ENCODE measurements around the gene MSI2.

The MSI2 gene

DNA sequence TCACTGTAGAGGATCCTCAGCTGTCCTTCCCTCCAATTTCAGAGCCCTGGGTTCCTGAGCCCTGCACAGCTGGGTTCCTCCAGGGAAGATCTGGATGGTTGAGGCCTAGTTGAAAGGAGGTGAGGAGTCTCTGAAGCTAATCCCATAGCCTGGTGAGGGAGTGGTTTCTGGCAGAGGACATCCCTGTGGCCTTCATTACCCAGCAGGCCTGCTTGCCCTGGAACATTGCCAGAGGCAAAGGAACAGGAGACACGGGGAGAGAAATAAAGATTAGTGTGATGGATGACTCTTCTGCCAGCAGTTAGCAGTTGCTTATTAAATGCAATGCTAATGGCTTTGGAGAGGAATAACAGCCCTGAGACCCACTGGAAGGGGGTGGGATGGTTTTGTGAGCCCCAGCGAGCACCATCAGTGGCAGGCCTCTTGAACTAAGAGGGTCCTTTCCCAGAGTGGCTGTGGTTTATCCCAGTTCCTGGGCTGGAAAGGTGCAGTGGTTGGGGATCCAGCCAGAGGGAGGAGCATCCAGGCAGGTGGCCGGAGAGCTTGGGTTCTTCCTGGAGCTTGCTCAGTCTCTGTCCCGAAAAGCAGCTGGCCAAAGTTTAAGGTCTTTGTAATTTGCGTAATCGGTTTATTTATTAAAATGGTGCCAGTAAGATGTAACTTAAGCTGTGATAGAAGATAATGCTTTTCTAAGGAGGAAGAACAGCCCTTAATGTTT lies 279.1 kb downstream of the MSI2 start:
- no peak for DNase-seq (ENCODE audit: low read depth in 3 of 3, low spot score in 1 of 3)

DNA sequence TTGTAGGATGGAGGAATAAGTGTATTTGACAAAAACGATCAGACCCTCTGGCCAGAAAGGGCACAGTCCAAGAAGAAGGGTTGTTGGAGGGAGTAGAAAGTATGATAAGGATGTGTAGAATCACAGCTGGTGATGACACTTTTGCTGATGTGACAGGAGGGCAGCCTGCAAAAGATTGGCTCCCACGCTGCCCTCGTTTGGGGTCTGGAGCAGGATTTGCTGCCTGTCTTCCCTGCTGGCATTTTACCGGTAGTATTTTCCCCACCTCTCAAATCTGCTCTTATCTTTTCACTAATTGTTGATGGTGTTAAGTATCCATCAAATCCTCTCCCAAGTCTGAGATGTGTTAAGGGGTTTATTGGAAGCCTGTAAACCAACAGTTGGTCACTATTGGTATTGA lies 280.0 kb downstream of the MSI2 start:
- DNase-seq (ENCODE audit: low read depth in 3 of 3, low spot score in 1 of 3) = no peak

GRCh38 chr17:57536789-57537523 lies 280.6 kb downstream of the MSI2 start:
- DNase-seq (ENCODE audit: low read depth in 3 of 3, low spot score in 1 of 3) = no peak

- DNase-seq (ENCODE audit: low read depth in 3 of 3, low spot score in 1 of 3) = no peak
Observed at GRCh38 chr17:57537524-57538410, 281.4 kb downstream of the MSI2 start.

DNA sequence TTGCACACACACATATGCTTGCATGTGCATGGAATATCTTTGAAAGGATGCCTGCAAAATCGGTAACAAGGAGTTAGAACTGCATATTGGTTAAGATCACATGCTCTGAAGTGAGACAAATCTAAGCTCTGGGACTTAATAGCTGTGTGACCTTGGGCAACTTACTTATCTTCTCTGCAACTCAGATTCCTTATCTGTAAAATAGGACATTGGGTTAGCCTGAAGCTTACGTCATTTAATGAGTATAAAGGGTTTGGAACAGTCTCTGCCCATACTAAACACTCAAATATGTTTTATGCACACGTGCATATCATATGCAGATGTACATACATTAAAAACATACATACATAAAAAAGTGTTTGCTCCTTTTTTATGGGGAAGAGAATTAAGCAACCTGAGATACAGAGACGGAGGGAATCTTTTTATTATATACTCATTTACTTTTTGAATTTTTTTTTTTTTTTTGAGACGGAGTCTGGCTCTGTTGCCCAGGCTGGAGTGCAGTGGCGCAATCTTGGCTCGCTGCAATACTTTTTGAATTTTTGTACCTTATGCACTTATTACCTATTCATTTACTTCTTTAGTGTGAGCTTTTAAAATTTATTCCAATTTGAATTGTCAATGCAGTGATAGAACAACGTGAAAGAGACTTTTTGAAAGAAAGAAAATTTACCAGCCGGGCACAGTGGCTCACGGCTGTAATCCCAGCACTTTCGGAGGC lies 282.6 kb downstream of the MSI2 start:
- DNase-seq (ENCODE audit: low read depth in 3 of 3, low spot score in 1 of 3) = no peak

DNA sequence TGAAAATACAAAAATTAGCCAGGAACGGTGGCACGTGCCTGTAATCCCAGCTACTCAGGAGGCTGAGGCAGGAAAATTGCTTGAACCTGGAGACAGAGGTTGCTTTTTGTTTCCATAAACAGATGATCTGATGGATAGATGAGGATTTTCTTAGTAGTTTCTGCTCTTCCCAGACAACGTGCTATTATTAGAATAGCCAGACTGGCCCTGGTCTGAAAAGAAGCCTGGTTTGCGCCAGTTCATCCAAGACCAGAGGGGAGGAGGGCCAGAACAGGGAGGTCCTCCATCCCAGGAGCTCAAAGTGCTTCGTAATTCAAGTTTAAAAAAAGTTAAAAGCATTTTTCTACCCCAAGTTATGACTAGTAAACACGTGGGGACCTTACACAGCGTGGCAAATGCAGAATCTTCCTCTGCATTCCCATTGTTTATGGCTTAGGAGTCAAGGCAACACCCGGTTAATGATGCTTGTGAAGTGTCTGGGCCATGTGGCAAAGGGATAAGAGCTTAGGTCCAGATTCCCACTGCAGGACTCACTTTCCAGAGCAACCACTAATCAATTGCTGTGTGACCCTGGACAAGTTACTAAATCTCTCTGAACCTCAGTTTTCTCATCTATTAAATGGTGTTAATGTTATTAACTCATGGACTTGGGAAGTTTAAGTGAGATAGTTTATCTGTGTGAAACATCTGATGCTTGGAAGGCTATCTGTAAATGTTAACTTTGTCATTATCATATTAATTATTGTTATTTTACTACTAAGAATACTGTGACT lies 283.4 kb downstream of the MSI2 start:
- no peak for DNase-seq (ENCODE audit: low read depth in 3 of 3, low spot score in 1 of 3)

DNA sequence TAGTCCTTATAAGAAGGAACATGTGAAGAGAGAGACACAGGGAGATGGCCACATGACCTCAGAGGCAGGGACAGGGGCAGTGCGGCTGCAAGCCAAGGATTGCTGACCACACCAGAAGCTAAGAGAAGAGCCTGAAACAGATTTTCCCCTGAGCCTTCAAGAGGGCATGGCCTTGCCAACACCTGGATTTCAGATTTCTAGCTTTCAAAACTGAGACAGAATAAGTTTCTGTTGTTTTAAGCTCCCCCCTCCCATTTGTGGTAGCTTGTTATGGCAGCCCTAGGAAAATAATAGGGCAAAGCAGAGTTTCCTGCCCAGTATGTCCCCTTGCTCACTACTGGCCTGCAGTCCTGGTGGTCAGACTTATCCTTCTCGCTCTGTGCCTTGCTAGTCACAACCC lies 284.3 kb downstream of the MSI2 start:
- DNase-seq (ENCODE audit: low read depth in 3 of 3, low spot score in 1 of 3) = no peak

- no peak for DNase-seq (ENCODE audit: low read depth in 3 of 3, low spot score in 1 of 3)
Observed at GRCh38 chr17:57541049-57541448, 284.7 kb downstream of the MSI2 start.

DNA sequence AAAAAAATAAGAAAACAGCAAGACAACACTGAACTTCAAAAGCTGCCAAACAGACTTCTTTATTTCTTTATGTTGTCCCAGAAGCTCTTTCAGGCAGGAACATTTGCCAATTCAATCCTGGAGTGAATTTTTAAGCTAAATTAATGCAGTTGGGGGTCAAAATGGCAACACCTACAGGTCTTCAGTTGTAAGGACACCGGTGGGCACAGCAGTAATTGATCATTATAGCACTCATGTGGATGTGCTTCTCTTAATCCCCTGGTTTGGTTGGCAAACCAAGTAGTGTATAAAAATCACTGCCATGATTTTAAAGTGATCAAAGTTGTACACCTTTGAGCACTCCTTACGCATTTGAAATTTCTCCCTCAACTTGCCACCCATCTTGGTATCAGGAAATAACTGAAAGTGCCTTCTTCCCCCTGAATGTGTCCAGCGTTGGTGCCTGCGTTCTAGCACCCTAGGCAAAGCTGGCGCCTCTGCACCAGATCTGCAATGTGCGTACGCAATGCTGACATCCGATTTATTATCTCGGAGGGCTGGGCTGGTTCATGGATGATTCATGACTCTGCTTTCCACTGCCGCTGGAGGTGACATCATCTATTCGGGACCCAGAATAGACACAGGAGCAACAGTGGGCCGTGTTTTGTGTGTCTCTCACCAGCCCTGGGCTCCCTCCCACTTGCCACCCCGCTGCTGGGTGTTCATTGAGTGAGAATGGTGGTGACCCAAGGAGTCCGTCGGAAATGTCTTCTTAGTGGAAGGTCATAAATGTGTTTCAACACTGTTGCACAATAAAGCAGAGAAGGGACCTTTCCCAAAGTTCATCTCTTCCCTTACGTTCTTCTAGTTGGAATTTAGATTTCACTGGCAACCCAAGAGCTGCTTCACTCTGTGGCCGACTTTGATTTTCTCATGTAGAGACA lies 285.4 kb downstream of the MSI2 start:
- DNase-seq (ENCODE audit: low read depth in 3 of 3, low spot score in 1 of 3) = no peak

DNA sequence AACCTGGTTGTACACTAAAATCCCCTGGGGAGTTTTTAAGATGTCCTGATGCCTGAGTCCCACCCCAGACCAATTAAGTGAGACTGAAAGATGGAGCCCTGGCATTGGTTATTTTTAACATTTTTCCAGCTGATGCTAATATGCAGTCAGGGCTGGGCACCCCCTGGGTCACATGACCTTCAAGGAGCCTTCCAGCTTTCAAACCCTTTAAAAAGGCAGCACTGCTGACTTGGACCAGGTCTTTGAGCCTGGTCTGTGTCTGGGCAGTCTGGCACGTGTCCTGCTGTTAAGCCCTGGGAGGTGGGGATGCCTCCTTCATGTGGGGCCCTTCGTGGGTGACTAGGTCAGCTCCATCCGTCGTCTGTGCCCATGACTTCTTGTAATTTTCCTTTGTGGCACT lies 286.2 kb downstream of the MSI2 start:
- DNase-seq (ENCODE audit: low read depth in 3 of 3, low spot score in 1 of 3) = no peak

DNA sequence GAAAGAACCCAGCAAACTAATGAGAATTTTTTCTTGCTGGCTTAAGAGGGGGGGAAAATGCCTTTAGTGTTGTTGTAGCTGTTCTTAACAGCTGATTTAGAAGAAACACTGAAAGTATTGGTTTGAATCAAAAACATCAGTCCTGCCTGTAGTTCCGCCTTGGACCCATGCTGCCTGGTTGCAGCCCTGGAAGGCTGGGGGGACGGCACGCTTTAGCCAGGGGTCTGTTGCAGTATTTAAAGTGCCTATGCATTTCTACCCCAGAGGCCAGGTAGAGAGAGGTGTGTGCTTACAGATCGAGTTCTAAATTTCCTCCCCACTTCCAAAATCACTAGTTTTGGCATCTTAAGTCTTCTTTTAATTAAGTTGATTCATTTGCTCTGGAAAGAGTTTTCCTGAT lies 286.9 kb downstream of the MSI2 start:
- DNase-seq (ENCODE audit: low read depth in 3 of 3, low spot score in 1 of 3) = no peak

- DNase-seq (ENCODE audit: low read depth in 3 of 3, low spot score in 1 of 3) = no peak
Observed at GRCh38 chr17:57544401-57544800, 288.1 kb downstream of the MSI2 start.

- DNase-seq (ENCODE audit: low read depth in 3 of 3, low spot score in 1 of 3) = no peak
Observed at GRCh38 chr17:57544834-57545463, 288.6 kb downstream of the MSI2 start.

DNA sequence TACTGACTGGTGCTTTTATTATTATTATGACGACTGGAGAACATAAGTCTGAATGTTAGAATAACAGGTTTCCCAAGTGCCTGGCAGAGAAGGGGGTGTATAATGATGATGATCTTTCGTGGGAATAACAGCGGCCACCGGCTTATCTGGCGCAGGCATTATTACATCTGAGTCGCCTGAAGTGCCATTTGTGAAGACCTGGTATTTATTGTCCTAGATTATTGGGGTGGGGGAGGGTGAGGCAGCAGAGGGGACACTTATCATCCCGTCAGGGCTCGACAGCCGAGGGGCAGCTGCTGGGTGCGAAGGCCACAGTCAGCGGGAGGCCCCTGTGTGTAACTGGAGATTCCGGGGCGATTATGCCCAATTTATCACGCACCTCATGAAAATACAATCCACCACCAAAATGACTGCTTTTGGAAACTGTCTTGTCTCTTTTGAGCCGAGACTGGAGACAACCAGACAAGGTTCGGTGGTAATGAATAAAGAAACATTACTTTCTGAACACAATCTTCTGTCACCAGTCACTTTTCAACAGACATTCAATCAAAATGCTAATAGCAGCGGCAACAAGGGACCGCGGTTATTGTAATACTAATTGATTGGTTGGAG lies 289.5 kb downstream of the MSI2 start:
- no peak for DNase-seq (ENCODE audit: low read depth in 3 of 3, low spot score in 1 of 3)

DNA sequence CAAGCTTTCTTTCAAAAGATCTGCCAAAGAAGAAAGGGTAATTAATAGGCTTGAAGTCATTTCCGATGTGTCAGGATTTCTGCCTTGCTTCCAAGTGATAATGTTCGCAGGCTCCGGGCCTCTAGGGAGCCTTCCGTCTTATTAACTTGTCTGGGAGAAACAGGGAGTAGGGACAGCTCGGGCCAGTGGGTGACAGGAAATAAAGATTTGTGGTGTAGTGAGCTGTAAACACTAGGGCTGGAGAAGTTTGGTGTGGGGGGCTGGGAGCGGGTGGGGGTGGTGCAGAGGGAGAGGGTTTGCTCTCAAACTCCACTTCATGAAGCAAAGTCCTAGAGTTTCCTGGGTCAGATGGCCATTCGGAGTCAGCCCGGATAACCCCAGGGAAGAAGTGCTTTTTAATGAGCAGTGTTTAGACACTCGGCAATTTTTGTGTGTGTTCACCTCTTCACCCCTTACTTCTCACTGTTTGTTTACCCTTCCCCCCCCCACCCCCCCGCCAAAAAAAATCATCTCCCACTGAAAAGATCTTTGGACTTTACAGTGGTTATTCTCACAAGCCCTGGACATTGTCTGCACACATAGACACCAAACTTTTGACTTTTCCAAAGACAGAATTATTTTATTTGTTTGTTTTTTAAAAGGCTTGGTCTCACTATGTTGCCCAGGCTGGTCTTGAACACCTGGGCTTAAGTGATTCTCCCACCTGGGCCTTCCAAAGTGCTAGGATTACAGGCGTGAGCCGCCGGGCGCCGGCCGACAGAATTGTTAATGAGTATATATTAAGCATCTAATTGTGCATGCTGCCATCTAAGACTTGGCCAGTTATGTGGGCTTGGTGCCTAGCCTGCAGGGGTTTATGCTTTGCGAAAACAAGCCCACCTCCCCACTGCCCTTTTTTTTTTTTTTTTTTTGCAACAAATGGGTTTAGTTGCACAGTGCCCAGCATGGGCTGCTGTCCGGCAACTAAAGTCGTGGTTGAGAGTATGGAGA lies 292.4 kb downstream of the MSI2 start:
- no peak for DNase-seq (ENCODE audit: low read depth in 3 of 3, low spot score in 1 of 3)

- DNase-seq (ENCODE audit: low read depth in 3 of 3, low spot score in 1 of 3) = no peak
Observed at GRCh38 chr17:57549468-57549867, 293.1 kb downstream of the MSI2 start.

- no peak for DNase-seq (ENCODE audit: low read depth in 3 of 3, low spot score in 1 of 3)
Observed at GRCh38 chr17:57550016-57550415, 293.7 kb downstream of the MSI2 start.

All from stimulated activated CD4-positive, alpha-beta T cell treated with anti-CD3 and anti-CD28 coated beads, TNF-alpha, amount 100 ng/mL, for 1 hour (primary cell).